ENCODE measurements around the gene CSPG4. TPM values are rescaled to one million over a fixed set of nuclear protein-coding genes. Genes with fewer than 3 reads are reported as not detected.

CSPG4 gene
- total RNA-seq, 4 donors from 2014 or later: 11.2 to 60.9 (median 31.3) TPM

GRCh38 chr15:75671730-75672602 is 40.7 kb downstream of the CSPG4 start:
- peak overlapping the region; percentile 78 to 88 (median 83) for H3K27ac ChIP-seq
- in situ Hi-C loops (cut with MboI; ENCODE audit: low pct_ligation_motif_present in 1 of 4, low pct_unique_long_range_greater_than_20kb in 1 of 4, low sequenced_read_pairs in 3 of 4): loop anchor here in 1 of 4 donors (5.0 kb wide), 1 partner anchor 35 kb away; no protein-coding TSS in a partner anchor
- intact Hi-C loops (cut with DNase I; ENCODE audit: low total_unique reads): no loop called here
- 79 to 100% methylated on average over 1 to 11 of the region's 11 CpGs for WGBS, 2 donors (ENCODE audit: low coverage in 1 of 2)
- H3K4me1 ChIP-seq: peaks cover 15 to 32% (median 27%) of the 10 kb centered on the region in 4 donors
- TF ChIP-seq POLR2AphosphoS5 (IDR thresholded peaks at IDR 0.05) (peak in 1 of 3 donors; percentile 9), EP300 (IDR thresholded peaks at IDR 0.05; ENCODE audit: low read depth) (no peak)
- no peak for DNase-seq
- no peak overlapping the region for H3K4me3 ChIP-seq
- no peaks in the 10 kb centered on the region for H3K27me3 ChIP-seq
- no peaks in the 10 kb centered on the region for H3K9me3 ChIP-seq
- no peaks in the 10 kb centered on the region for H3K36me3 ChIP-seq

GRCh38 chr15:75669879-75670212 is 42.8 kb downstream of the CSPG4 start:
- H3K27me3 ChIP-seq: no peaks in the 10 kb centered on the region
- no peak overlapping the region for H3K4me3 ChIP-seq
- no peaks in the 10 kb centered on the region for H3K9me3 ChIP-seq
- TF ChIP-seq POLR2AphosphoS5 (IDR thresholded peaks at IDR 0.05) (no peak), EP300 (IDR thresholded peaks at IDR 0.05; ENCODE audit: low read depth) (no peak), POLR2A (IDR thresholded peaks at IDR 0.05) (no peak)
- TF ChIP-seq, protein P1, sequence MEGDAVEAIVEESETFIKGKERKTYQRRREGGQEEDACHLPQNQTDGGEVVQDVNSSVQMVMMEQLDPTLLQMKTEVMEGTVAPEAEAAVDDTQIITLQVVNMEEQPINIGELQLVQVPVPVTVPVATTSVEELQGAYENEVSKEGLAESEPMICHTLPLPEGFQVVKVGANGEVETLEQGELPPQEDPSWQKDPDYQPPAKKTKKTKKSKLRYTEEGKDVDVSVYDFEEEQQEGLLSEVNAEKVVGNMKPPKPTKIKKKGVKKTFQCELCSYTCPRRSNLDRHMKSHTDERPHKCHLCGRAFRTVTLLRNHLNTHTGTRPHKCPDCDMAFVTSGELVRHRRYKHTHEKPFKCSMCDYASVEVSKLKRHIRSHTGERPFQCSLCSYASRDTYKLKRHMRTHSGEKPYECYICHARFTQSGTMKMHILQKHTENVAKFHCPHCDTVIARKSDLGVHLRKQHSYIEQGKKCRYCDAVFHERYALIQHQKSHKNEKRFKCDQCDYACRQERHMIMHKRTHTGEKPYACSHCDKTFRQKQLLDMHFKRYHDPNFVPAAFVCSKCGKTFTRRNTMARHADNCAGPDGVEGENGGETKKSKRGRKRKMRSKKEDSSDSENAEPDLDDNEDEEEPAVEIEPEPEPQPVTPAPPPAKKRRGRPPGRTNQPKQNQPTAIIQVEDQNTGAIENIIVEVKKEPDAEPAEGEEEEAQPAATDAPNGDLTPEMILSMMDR (IDR thresholded peaks at IDR 0.05): no peak
- no peak for DNase-seq
- in situ Hi-C loops (cut with MboI; ENCODE audit: low pct_ligation_motif_present in 1 of 4, low pct_unique_long_range_greater_than_20kb in 1 of 4, low sequenced_read_pairs in 3 of 4) (loop anchor here in 1 of 4 donors (5.0 kb wide), 1 partner anchor 33 kb away; no protein-coding TSS in a partner anchor), intact Hi-C loops (cut with DNase I; ENCODE audit: low total_unique reads) (no loop called here)
- WGBS, 2 donors (ENCODE audit: low coverage in 1 of 2): 67 to 80% methylated on average over 2 to 6 of the region's 6 CpGs
- H3K36me3 ChIP-seq: no peaks in the 10 kb centered on the region
- H3K4me1 ChIP-seq: peaks cover 20 to 53% (median 45%) of the 10 kb centered on the region in 4 donors
- no peak overlapping the region for H3K27ac ChIP-seq

DNA sequence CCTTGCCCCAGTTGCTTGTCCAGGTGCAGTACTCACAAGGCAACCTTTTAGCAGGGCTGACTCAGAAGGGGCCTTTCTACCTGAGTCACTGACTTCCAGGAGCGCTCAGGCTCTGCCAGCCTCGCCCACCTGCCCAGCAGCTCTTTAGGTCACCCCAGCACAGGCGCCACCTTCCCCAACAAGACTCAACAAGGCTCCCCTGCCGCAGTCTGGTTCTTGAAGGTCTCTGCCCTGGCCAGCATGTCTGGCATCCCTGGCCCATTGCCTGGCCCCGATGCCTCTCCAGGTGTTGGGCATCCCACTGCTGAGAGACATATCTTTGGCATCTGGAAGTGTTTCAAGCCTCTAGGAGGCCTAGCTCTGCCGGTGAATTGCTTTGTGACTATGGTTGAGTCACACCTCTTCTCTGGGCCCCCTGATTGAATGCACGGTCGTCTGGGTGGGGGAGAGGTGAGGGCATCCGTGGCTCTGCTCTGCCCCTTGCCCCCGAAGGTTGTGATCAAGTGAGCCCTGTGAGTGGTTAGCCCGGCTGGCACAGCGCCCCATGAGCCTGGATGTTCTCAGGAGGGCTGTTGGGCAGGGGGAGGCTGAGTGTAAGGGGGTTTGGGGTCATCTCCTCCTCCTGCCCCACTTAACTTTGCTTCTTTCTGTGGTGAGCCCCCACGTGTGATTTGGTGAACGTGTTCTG is 43.3 kb downstream of the CSPG4 start:
- DNase-seq: no peak

DNA sequence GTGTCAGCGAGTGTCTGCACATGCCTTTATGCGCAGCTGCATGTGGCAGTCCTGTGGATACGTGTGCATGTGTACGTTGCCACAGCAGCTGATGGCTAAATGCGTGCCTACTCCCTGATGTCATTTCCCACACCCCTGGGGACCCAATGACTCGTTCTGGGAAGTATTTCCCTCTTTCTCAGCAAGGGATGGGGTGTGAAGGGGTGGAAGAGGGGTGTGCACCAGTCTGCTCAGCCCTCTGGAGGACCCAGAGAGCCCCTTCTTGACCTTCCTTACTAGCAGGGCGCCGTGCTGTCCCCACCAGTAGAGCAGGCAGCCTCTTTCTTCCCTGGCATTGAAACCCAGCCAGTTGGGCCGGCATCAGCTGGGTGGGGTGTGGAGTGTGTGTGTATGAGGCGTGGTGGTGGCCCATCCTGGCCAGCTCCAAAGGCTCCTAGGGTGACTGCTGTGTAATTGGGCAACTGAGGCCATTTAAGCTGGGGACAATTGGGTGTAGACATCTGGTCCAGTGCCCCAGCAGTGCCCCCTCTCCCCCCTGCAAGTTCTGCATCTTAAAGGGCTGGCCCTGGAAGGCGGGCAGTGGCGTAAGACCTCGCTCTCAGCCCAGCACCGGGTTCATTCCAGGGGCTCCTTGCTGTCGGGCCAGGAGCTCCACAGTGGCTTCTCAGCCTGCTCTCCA is 45.7 kb downstream of the CSPG4 start:
- peak overlapping the region; percentile 72 to 87 (median 77) for H3K27ac ChIP-seq
- peak; percentile 71 for DNase-seq
- no peaks in the 10 kb centered on the region for H3K36me3 ChIP-seq
- peak; percentile 54 for TF ChIP-seq EP300 (IDR thresholded peaks at IDR 0.05; ENCODE audit: low read depth)
- TF ChIP-seq, protein P1 (IDR thresholded peaks at IDR 0.05): no peak
- peak; percentile 68 to 77 (median 74) for TF ChIP-seq POLR2AphosphoS5 (IDR thresholded peaks at IDR 0.05)
- no peak overlapping the region for H3K4me3 ChIP-seq
- H3K9me3 ChIP-seq: no peaks in the 10 kb centered on the region
- intact Hi-C loops (cut with DNase I; ENCODE audit: low total_unique reads): no loop called here
- 49% methylated on average over 15 of the region's 15 CpGs; no CpG with 5 or more reads in 1 of the 2 donors for WGBS, 2 donors (ENCODE audit: low coverage in 1 of 2)
- H3K4me1 ChIP-seq: peaks cover 13 to 53% (median 41%) of the 10 kb centered on the region in 4 donors
- no peaks in the 10 kb centered on the region for H3K27me3 ChIP-seq
- in situ Hi-C loops (cut with MboI; ENCODE audit: low pct_ligation_motif_present in 1 of 4, low pct_unique_long_range_greater_than_20kb in 1 of 4, low sequenced_read_pairs in 3 of 4): no loop called here

More for the DNA sequence above, 43.3 kb downstream of the CSPG4 start:
- H3K36me3 ChIP-seq: no peaks in the 10 kb centered on the region
- H3K9me3 ChIP-seq: no peaks in the 10 kb centered on the region
- H3K4me1 ChIP-seq: peaks cover 20 to 56% (median 48%) of the 10 kb centered on the region in 4 donors
- no peak overlapping the region for H3K27ac ChIP-seq
- intact Hi-C loops (cut with DNase I; ENCODE audit: low total_unique reads): no loop called here
- H3K27me3 ChIP-seq: no peaks in the 10 kb centered on the region
- 81% methylated on average over 13 of the region's 14 CpGs; no CpG with 5 or more reads in 1 of the 2 donors for WGBS, 2 donors (ENCODE audit: low coverage in 1 of 2)
- TF ChIP-seq POLR2AphosphoS5 (IDR thresholded peaks at IDR 0.05): no peak
- TF ChIP-seq POLR2A (IDR thresholded peaks at IDR 0.05): no peak
- TF ChIP-seq, protein P1 (IDR thresholded peaks at IDR 0.05): no peak
- no peak for TF ChIP-seq EP300 (IDR thresholded peaks at IDR 0.05; ENCODE audit: low read depth)
- in situ Hi-C loops (cut with MboI; ENCODE audit: low pct_ligation_motif_present in 1 of 4, low pct_unique_long_range_greater_than_20kb in 1 of 4, low sequenced_read_pairs in 3 of 4): no loop called here
- H3K4me3 ChIP-seq: no peak overlapping the region
